Activated CD4-positive, CD25-positive, alpha-beta regulatory T cell treated with anti-CD3 and anti-CD28 coated beads, Interleukin-2, amount 50 U/mL, for 72 hours (primary cell): ENCODE data around the gene PACRGL.

Source experiments
- DNase-seq: peaks from one replicate; pipeline ENCODE4 v3.0.0; 2021

Gene PACRGL

GRCh38 chr4:20700007-20700761, at the start of gene PACRGL:
Gene PACRGL (plus strand): TSS chr4:20700458. CDS start chr4:20704482, 4,024 bp downstream.
- DNase-seq: peak; percentile 86

GRCh38 chr4:20652226-20652885, 47.9 kb upstream of the PACRGL start:
- no peak for DNase-seq

- DNase-seq: no peak
These were observed 41.8 kb upstream of the PACRGL start for GRCh38 chr4:20658456-20658855.

GRCh38 chr4:20662851-20663250, 37.4 kb upstream of the PACRGL start:
- no peak for DNase-seq

GRCh38 chr4:20666012-20666860, 34.0 kb upstream of the PACRGL start:
- DNase-seq: no peak

GRCh38 chr4:20672262-20672661, 28.0 kb upstream of the PACRGL start:
- no peak for DNase-seq

GRCh38 chr4:20675786-20676185, 24.5 kb upstream of the PACRGL start:
- no peak for DNase-seq

GRCh38 chr4:20676501-20677197, 23.6 kb upstream of the PACRGL start:
- no peak for DNase-seq

GRCh38 chr4:20678400-20678799, 21.9 kb upstream of the PACRGL start:
- DNase-seq: no peak

- DNase-seq: no peak
These were observed 20.3 kb upstream of the PACRGL start for GRCh38 chr4:20679951-20680350.

- no peak for DNase-seq
These were observed 19.5 kb upstream of the PACRGL start for GRCh38 chr4:20680736-20681135.

GRCh38 chr4:20681271-20681670, 19.0 kb upstream of the PACRGL start:
- DNase-seq: no peak

- no peak for DNase-seq
These were observed 17.4 kb upstream of the PACRGL start for GRCh38 chr4:20682853-20683252.

- no peak for DNase-seq
These were observed 16.5 kb upstream of the PACRGL start for GRCh38 chr4:20683766-20684165.

- no peak for DNase-seq
These were observed 15.2 kb upstream of the PACRGL start for GRCh38 chr4:20684852-20685763.

- DNase-seq: no peak
These were observed 12.4 kb upstream of the PACRGL start for GRCh38 chr4:20687864-20688263.

GRCh38 chr4:20696815-20697214, 3.4 kb upstream of the PACRGL start:
- no peak for DNase-seq

GRCh38 chr4:20698382-20698781, 1.9 kb upstream of the PACRGL start:
- no peak for DNase-seq

- DNase-seq: no peak
These were observed 1.4 kb upstream of the PACRGL start for GRCh38 chr4:20698820-20699219.

- no peak for DNase-seq
These were observed 11.1 kb downstream of the PACRGL start for GRCh38 chr4:20711335-20711734.

GRCh38 chr4:20723019-20723418, 22.8 kb downstream of the PACRGL start:
- DNase-seq: no peak

GRCh38 chr4:20723463-20723862, 23.2 kb downstream of the PACRGL start:
- no peak for DNase-seq
